Measurements from ENCODE around the gene CBLL1.

Gene CBLL1

DNA sequence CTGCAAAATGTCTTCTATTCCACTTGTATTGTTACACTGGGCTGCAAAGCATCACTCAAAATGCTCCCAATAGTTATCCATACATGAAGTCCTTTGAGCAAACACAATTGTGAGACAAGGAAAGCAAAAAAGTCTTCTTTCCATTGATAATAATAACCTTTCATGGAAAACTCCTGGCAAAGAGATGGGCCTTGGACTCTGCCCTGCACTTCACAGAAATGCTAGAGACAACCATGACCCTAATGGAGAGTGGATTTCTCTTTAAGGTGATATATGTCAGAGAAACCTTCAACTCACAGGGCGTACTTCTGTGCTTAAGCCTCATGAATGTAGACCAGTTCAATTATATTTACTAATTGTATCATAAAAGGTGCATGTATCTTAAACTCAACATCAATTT, 39.7 kb downstream of the CBLL1 start:
- TF ChIP-seq CTCF (conservative IDR thresholded peaks at IDR 0.05; ENCODE audit: control insufficient read depth, insufficient read depth, low read depth, low read length), result no peak
- no peak overlapping the region for H3K4me3 ChIP-seq (ENCODE audit: control insufficient read depth, low read depth, low read length)
- DNase-seq (ENCODE audit: low read depth), result no peak

- DNase-seq (ENCODE audit: low read depth), result no peak
- H3K4me3 ChIP-seq (ENCODE audit: control insufficient read depth, low read depth, low read length), result no peak overlapping the region
- TF ChIP-seq CTCF (conservative IDR thresholded peaks at IDR 0.05; ENCODE audit: control insufficient read depth, insufficient read depth, low read depth, low read length), result no peak
Measured at GRCh38 chr7:107785170-107785569, 41.2 kb downstream of the CBLL1 start.

DNA sequence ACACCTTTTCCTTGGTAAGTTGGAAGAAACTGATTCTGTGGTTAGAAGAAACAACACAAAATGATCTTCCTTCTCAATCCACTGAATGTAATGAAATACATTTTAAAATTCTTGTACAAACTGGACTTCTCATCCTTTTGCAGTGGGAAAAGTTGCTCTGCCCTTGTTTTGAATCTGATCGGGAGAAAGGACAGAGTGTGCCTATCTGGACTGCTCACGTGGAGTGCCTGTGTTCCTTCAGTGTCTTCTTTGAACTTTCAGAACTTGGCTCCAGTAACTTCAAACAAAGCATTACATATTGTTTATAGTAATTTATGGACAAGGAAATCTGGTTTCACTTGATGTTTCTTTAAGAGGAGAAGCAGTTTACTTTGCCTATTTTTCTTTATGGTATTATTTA, 42.0 kb downstream of the CBLL1 start:
- DNase-seq (ENCODE audit: low read depth), result no peak
- no peak overlapping the region for H3K4me3 ChIP-seq (ENCODE audit: control insufficient read depth, low read depth, low read length)
- no peak for TF ChIP-seq CTCF (conservative IDR thresholded peaks at IDR 0.05; ENCODE audit: control insufficient read depth, insufficient read depth, low read depth, low read length)

DNA sequence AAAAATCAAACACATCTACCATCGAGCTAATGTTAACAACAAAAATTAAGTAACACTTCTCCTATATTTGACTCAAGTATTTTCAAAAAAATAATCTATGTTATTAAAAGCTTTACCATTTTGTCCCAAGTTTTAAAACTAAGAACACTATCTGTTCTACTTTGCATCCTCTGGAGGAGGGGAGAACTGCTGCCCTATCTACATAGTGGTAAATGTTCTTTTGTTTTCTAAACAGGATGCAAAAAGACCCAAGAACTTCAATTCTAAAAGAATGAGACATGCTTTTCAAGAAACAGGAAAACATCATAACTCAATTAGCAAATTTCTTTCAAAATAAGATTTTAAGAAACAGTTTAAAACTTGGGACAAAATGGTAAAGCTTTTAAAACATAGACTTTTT, 44.3 kb downstream of the CBLL1 start:
- no peak overlapping the region for H3K4me3 ChIP-seq (ENCODE audit: control insufficient read depth, low read depth, low read length)
- no peak for TF ChIP-seq CTCF (conservative IDR thresholded peaks at IDR 0.05; ENCODE audit: control insufficient read depth, insufficient read depth, low read depth, low read length)
- DNase-seq (ENCODE audit: low read depth), result no peak

- H3K4me3 ChIP-seq (ENCODE audit: control insufficient read depth, low read depth, low read length), result no peak overlapping the region
- TF ChIP-seq CTCF (conservative IDR thresholded peaks at IDR 0.05; ENCODE audit: control insufficient read depth, insufficient read depth, low read depth, low read length), result no peak
- DNase-seq (ENCODE audit: low read depth), result no peak
Measured at GRCh38 chr7:107788662-107789061, 44.7 kb downstream of the CBLL1 start.

- no peak overlapping the region for H3K4me3 ChIP-seq (ENCODE audit: control insufficient read depth, low read depth, low read length)
- no peak for TF ChIP-seq CTCF (conservative IDR thresholded peaks at IDR 0.05; ENCODE audit: control insufficient read depth, insufficient read depth, low read depth, low read length)
- no peak for DNase-seq (ENCODE audit: low read depth)
Measured at GRCh38 chr7:107789647-107790046, 45.7 kb downstream of the CBLL1 start.

- no peak overlapping the region for H3K4me3 ChIP-seq (ENCODE audit: control insufficient read depth, low read depth, low read length)
- DNase-seq (ENCODE audit: low read depth), result no peak
- TF ChIP-seq CTCF (conservative IDR thresholded peaks at IDR 0.05; ENCODE audit: control insufficient read depth, insufficient read depth, low read depth, low read length), result no peak
Measured at GRCh38 chr7:107792364-107792763, 48.4 kb downstream of the CBLL1 start.

Data from fibroblast of mammary gland (primary cell).